ENCODE data around the gene TXNDC9. TPM values are rescaled to one million over a fixed set of nuclear protein-coding genes. Genes with fewer than 3 reads are reported as not detected.
"Not testable (repeated sequence)": the region's sequence is repeated elsewhere in the genome, so short reads cannot be mapped to it uniquely, and the experiment has no call there.

TXNDC9 gene
- total RNA-seq, 1 experiment from 2014 or later: 51.5 TPM

DNA sequence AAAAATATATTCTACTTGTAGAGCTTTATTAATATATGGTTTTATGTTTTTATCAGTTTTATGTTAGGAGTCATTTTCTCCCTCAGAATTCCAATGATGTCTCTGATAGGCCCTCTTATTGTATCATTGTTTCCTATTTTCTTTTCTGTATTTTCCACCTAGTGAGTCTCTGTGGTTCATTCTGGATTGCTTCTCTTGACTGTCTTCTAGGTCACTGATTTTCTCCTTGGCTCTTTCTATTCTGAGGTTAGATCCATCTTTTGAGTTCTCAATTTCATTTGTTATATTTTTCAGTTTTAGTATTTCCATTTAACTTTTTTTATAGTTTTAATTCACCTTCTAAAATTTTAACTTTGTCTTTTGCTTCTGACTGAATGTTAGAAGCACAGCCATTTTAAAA, 38.6 kb upstream of the TXNDC9 start:
- Histone ChIP-seq H3K4me1 (ENCODE audit: insufficient read depth, low read length) (no peaks in the 10 kb centered on the region), H3F3A (ENCODE audit: low read length, unreplicated experiment) (no peaks in the 10 kb centered on the region), H3K27ac (ENCODE audit: low read length) (no peak overlapping the region), H3K36me3 (ENCODE audit: low read depth, low read length) (peaks cover 60% of the 10 kb centered on the region), H3K9ac (ENCODE audit: low read length) (no peak overlapping the region), H4K20me1 (ENCODE audit: low read length) (no peaks in the 10 kb centered on the region), H3K9me2 (replicated peaks; ENCODE audit: low read length) (no peaks in the 10 kb centered on the region), H3K79me2 (ENCODE audit: low read length) (no peaks in the 10 kb centered on the region), H3K9me3 (ENCODE audit: low read length) (no peaks in the 10 kb centered on the region), H2AFZ (ENCODE audit: low read length) (no peak overlapping the region), H3K4me2 (ENCODE audit: low read length) (no peak overlapping the region), H3K27me3 (ENCODE audit: low read length) (no peaks in the 10 kb centered on the region), H3K4me3 (ENCODE audit: low read length) (no peak overlapping the region)
- TF ChIP-seq EZH2phosphoT487 (IDR thresholded peaks at IDR 0.05; ENCODE audit: borderline replicate concordance, low read length) (no peak), EZH2 (IDR thresholded peaks at IDR 0.05; ENCODE audit: low read length, unreplicated experiment) (no peak)
- TF ChIP-seq, protein P1, sequence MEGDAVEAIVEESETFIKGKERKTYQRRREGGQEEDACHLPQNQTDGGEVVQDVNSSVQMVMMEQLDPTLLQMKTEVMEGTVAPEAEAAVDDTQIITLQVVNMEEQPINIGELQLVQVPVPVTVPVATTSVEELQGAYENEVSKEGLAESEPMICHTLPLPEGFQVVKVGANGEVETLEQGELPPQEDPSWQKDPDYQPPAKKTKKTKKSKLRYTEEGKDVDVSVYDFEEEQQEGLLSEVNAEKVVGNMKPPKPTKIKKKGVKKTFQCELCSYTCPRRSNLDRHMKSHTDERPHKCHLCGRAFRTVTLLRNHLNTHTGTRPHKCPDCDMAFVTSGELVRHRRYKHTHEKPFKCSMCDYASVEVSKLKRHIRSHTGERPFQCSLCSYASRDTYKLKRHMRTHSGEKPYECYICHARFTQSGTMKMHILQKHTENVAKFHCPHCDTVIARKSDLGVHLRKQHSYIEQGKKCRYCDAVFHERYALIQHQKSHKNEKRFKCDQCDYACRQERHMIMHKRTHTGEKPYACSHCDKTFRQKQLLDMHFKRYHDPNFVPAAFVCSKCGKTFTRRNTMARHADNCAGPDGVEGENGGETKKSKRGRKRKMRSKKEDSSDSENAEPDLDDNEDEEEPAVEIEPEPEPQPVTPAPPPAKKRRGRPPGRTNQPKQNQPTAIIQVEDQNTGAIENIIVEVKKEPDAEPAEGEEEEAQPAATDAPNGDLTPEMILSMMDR (conservative IDR thresholded peaks at IDR 0.05; ENCODE audit: low read depth, low read length): no peak
- intact Hi-C loops (cut with micrococcal nuclease): no loop called here
- ChIA-PET POLR2A (ENCODE audit: unreplicated experiment) (no interaction called here), CTCF (no interaction called here)
- BruUV-seq (replicated peaks): no TSS peak
- no peak for ATAC-seq
- no peak for DNase-seq

GRCh38 chr2:99373144-99373543, 37.0 kb upstream of the TXNDC9 start:
- no peak overlapping the region for H3K4me3 ChIP-seq (ENCODE audit: low read length)
- H3K9me2 ChIP-seq (replicated peaks; ENCODE audit: low read length): no peaks in the 10 kb centered on the region
- no peak overlapping the region for H3K4me2 ChIP-seq (ENCODE audit: low read length)
- no peak for DNase-seq
- no peak overlapping the region for H3K27ac ChIP-seq (ENCODE audit: low read length)
- no peak overlapping the region for H2AFZ ChIP-seq (ENCODE audit: low read length)
- no peaks in the 10 kb centered on the region for H3K9me3 ChIP-seq (ENCODE audit: low read length)
- H3F3A ChIP-seq (ENCODE audit: low read length, unreplicated experiment): no peaks in the 10 kb centered on the region
- CTCF ChIA-PET: no interaction called here
- TF ChIP-seq EZH2phosphoT487 (IDR thresholded peaks at IDR 0.05; ENCODE audit: borderline replicate concordance, low read length): no peak
- TF ChIP-seq EZH2 (IDR thresholded peaks at IDR 0.05; ENCODE audit: low read length, unreplicated experiment): no peak
- TF ChIP-seq, protein P1 (conservative IDR thresholded peaks at IDR 0.05; ENCODE audit: low read depth, low read length): no peak
- H3K79me2 ChIP-seq (ENCODE audit: low read length): no peaks in the 10 kb centered on the region
- ATAC-seq: no peak
- no peaks in the 10 kb centered on the region for H4K20me1 ChIP-seq (ENCODE audit: low read length)
- H3K9ac ChIP-seq (ENCODE audit: low read length): no peak overlapping the region
- intact Hi-C loops (cut with micrococcal nuclease): no loop called here
- no peaks in the 10 kb centered on the region for H3K27me3 ChIP-seq (ENCODE audit: low read length)
- no peaks in the 10 kb centered on the region for H3K4me1 ChIP-seq (ENCODE audit: insufficient read depth, low read length)
- POLR2A ChIA-PET (ENCODE audit: unreplicated experiment): no interaction called here
- no TSS peak for BruUV-seq (replicated peaks)
- H3K36me3 ChIP-seq (ENCODE audit: low read depth, low read length): peaks cover 60% of the 10 kb centered on the region

DNA sequence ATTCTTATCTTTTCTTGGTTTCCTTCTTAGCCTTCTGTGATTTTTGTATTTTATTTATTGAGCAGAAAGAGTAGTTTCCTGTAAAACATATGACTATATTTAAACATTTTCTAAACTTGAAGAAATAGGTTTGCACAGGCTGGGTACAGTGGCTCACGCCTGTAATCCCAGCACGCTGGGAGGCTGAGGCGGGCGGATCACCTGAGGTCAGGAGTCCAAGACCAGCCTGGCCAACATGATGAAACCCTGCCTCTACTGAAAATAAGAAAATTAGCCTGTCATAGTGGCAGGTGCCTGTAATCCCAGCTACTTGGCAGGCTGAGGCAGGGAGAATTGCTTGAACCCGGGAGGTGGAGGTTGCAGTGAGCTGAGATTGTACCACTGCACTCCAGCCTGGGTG, 32.7 kb upstream of the TXNDC9 start:
- H3K9me3 ChIP-seq (ENCODE audit: low read length); DNase-seq; H3K4me1 ChIP-seq (ENCODE audit: insufficient read depth, low read length); H3K9ac ChIP-seq (ENCODE audit: low read length); H3K27ac ChIP-seq (ENCODE audit: low read length); ATAC-seq; H2AFZ ChIP-seq (ENCODE audit: low read length); POLR2A ChIA-PET (ENCODE audit: unreplicated experiment); H4K20me1 ChIP-seq (ENCODE audit: low read length); BruUV-seq (replicated peaks); H3K9me2 ChIP-seq (replicated peaks; ENCODE audit: low read length); intact Hi-C loops (cut with micrococcal nuclease); H3K4me3 ChIP-seq (ENCODE audit: low read length); H3F3A ChIP-seq (ENCODE audit: low read length, unreplicated experiment); H3K4me2 ChIP-seq (ENCODE audit: low read length); H3K79me2 ChIP-seq (ENCODE audit: low read length); H3K27me3 ChIP-seq (ENCODE audit: low read length); CTCF ChIA-PET: not testable (repeated sequence)
- H3K36me3 ChIP-seq (ENCODE audit: low read depth, low read length): peaks cover 70% of the 10 kb centered on the region
